ENCODE data around the gene TAOK3. TPM values are rescaled to one million over a fixed set of nuclear protein-coding genes. Genes with fewer than 3 reads are reported as not detected.

Gene TAOK3
- total RNA-seq, 1 donor from 2014 or later, result 15.7 TPM

DNA sequence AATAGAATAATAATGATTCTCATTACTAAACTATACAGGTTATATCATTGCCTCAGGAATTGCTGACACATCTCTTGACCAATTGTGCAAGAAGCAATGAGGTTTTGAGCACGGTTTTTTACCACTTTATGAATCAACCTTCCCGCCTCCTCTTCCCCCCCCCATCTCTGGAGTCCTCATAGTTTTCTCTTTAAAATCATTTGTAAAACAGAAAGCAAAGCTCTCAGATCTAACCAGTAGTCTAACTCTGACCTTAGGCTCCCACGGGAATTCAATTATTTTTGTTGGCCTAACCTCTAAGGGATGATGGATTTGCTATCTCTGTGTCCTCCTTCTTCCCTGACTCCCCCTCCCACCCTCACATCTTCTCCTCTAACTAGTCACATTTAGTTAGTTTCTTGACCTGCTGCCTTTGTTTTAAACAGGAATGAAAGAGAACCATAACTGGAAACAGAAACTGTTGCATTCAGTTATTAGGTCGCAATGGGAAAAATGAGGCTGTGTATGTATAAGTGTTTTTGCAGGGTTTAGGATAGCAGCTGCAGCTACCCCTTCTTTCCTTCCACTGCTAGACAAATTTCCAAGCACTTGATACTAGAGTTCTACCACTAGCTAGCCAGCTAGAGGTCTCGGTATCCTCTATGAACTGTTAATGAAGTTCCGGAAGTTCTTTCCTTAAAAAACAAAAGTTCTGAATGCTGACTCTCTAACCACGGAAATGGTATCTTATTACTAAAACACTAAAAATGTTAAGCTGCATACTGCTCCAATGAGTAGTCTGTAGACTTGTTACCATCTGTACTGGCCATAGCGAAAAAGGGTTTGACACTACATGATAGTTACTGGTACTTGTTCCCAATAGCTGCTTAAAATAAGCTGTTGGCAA lies 65.4 kb downstream of the TAOK3 start:
- peak overlapping the region; percentile 96 for H3K27ac ChIP-seq (ENCODE audit: low read depth, low read length)
- peak overlapping the region; percentile 23 for H2AFZ ChIP-seq (ENCODE audit: low read depth, low read length)
- H3K9me3 ChIP-seq (ENCODE audit: insufficient read depth, low read depth, low read length), result no peaks in the 10 kb centered on the region
- Mint-ChIP-seq H3K36me3 (ENCODE audit: low read depth, unreplicated experiment) (no peaks in the 10 kb centered on the region), H3K4me1 (ENCODE audit: low read depth, unreplicated experiment) (peaks cover 6% of the 10 kb centered on the region), H3K9me3 (ENCODE audit: unreplicated experiment) (no peaks in the 10 kb centered on the region), H3K27me3 (ENCODE audit: low read depth, unreplicated experiment) (no peaks in the 10 kb centered on the region), H3K27ac (ENCODE audit: unreplicated experiment) (peak overlapping the region; percentile 97), H3K4me3 (ENCODE audit: unreplicated experiment) (peak overlapping the region; percentile 58)
- TF ChIP-seq, protein P1, sequence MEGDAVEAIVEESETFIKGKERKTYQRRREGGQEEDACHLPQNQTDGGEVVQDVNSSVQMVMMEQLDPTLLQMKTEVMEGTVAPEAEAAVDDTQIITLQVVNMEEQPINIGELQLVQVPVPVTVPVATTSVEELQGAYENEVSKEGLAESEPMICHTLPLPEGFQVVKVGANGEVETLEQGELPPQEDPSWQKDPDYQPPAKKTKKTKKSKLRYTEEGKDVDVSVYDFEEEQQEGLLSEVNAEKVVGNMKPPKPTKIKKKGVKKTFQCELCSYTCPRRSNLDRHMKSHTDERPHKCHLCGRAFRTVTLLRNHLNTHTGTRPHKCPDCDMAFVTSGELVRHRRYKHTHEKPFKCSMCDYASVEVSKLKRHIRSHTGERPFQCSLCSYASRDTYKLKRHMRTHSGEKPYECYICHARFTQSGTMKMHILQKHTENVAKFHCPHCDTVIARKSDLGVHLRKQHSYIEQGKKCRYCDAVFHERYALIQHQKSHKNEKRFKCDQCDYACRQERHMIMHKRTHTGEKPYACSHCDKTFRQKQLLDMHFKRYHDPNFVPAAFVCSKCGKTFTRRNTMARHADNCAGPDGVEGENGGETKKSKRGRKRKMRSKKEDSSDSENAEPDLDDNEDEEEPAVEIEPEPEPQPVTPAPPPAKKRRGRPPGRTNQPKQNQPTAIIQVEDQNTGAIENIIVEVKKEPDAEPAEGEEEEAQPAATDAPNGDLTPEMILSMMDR (IDR thresholded peaks at IDR 0.05; ENCODE audit: insufficient read depth, low read depth, low read length), result no peak
- TF ChIP-seq EZH2 (IDR thresholded peaks at IDR 0.05; ENCODE audit: insufficient read depth, low read length), result no peak
- H3K79me2 ChIP-seq (ENCODE audit: insufficient read depth, low read length), result no peaks in the 10 kb centered on the region
- peak overlapping the region; percentile 93 for H3K4me2 ChIP-seq (ENCODE audit: low read length)
- no peaks in the 10 kb centered on the region for H4K20me1 ChIP-seq (ENCODE audit: insufficient read depth, low read length)
- H3K27me3 ChIP-seq (ENCODE audit: insufficient read depth, low read length), result no peaks in the 10 kb centered on the region
- DNase-seq (ENCODE audit: low read depth), result peak; percentile 97
- FAIRE-seq, result peak; percentile 95
- H3K4me1 ChIP-seq (ENCODE audit: insufficient read depth, low read length), result peaks cover 23% of the 10 kb centered on the region
- peak overlapping the region; percentile 51 for H3K4me3 ChIP-seq (ENCODE audit: insufficient read depth, low read depth, low read length)
- peak overlapping the region; percentile 86 for H3K9ac ChIP-seq (ENCODE audit: low read length)
- no peaks in the 10 kb centered on the region for H3K36me3 ChIP-seq (ENCODE audit: insufficient read depth, low read length)

GRCh38 chr12:118304093-118304492 lies 68.6 kb downstream of the TAOK3 start:
- H3K4me1 ChIP-seq (ENCODE audit: insufficient read depth, low read length), result peaks cover 23% of the 10 kb centered on the region
- H3K36me3 ChIP-seq (ENCODE audit: insufficient read depth, low read length), result no peaks in the 10 kb centered on the region
- H3K27me3 ChIP-seq (ENCODE audit: insufficient read depth, low read length), result no peaks in the 10 kb centered on the region
- no peak for TF ChIP-seq EZH2 (IDR thresholded peaks at IDR 0.05; ENCODE audit: insufficient read depth, low read length)
- TF ChIP-seq, protein P1 (IDR thresholded peaks at IDR 0.05; ENCODE audit: insufficient read depth, low read depth, low read length), result no peak
- no peak overlapping the region for H3K4me2 ChIP-seq (ENCODE audit: low read length)
- H3K27ac ChIP-seq (ENCODE audit: low read depth, low read length), result no peak overlapping the region
- no peaks in the 10 kb centered on the region for H3K79me2 ChIP-seq (ENCODE audit: insufficient read depth, low read length)
- no peaks in the 10 kb centered on the region for H4K20me1 ChIP-seq (ENCODE audit: insufficient read depth, low read length)
- H3K27ac Mint-ChIP-seq (ENCODE audit: unreplicated experiment), result no peak overlapping the region
- H3K9me3 ChIP-seq (ENCODE audit: insufficient read depth, low read depth, low read length), result no peaks in the 10 kb centered on the region
- FAIRE-seq (no peak), DNase-seq (ENCODE audit: low read depth) (no peak)
- no peak overlapping the region for H2AFZ ChIP-seq (ENCODE audit: low read depth, low read length)
- H3K27me3 Mint-ChIP-seq (ENCODE audit: low read depth, unreplicated experiment), result no peaks in the 10 kb centered on the region
- no peak overlapping the region for H3K4me3 Mint-ChIP-seq (ENCODE audit: unreplicated experiment)
- H3K36me3 Mint-ChIP-seq (ENCODE audit: low read depth, unreplicated experiment), result no peaks in the 10 kb centered on the region
- H3K9ac ChIP-seq (ENCODE audit: low read length), result no peak overlapping the region
- H3K4me1 Mint-ChIP-seq (ENCODE audit: low read depth, unreplicated experiment), result peaks cover 8% of the 10 kb centered on the region
- no peaks in the 10 kb centered on the region for H3K9me3 Mint-ChIP-seq (ENCODE audit: unreplicated experiment)
- H3K4me3 ChIP-seq (ENCODE audit: insufficient read depth, low read depth, low read length), result no peak overlapping the region

- Mint-ChIP-seq H3K4me3 (ENCODE audit: unreplicated experiment) (no peak overlapping the region), H3K27me3 (ENCODE audit: low read depth, unreplicated experiment) (no peaks in the 10 kb centered on the region), H3K4me1 (ENCODE audit: low read depth, unreplicated experiment) (peaks cover 4% of the 10 kb centered on the region), H3K27ac (ENCODE audit: unreplicated experiment) (no peak overlapping the region), H3K36me3 (ENCODE audit: low read depth, unreplicated experiment) (no peaks in the 10 kb centered on the region), H3K9me3 (ENCODE audit: unreplicated experiment) (no peaks in the 10 kb centered on the region)
- H3K79me2 ChIP-seq (ENCODE audit: insufficient read depth, low read length), result no peaks in the 10 kb centered on the region
- H3K9me3 ChIP-seq (ENCODE audit: insufficient read depth, low read depth, low read length), result no peaks in the 10 kb centered on the region
- H4K20me1 ChIP-seq (ENCODE audit: insufficient read depth, low read length), result no peaks in the 10 kb centered on the region
- no peak overlapping the region for H3K4me2 ChIP-seq (ENCODE audit: low read length)
- FAIRE-seq, result no peak
- TF ChIP-seq EZH2 (IDR thresholded peaks at IDR 0.05; ENCODE audit: insufficient read depth, low read length), result no peak
- TF ChIP-seq, protein P1 (IDR thresholded peaks at IDR 0.05; ENCODE audit: insufficient read depth, low read depth, low read length), result no peak
- peak; percentile 34 for DNase-seq (ENCODE audit: low read depth)
- H2AFZ ChIP-seq (ENCODE audit: low read depth, low read length), result no peak overlapping the region
- no peak overlapping the region for H3K9ac ChIP-seq (ENCODE audit: low read length)
- H3K27me3 ChIP-seq (ENCODE audit: insufficient read depth, low read length), result no peaks in the 10 kb centered on the region
- peaks cover 9% of the 10 kb centered on the region for H3K4me1 ChIP-seq (ENCODE audit: insufficient read depth, low read length)
- H3K4me3 ChIP-seq (ENCODE audit: insufficient read depth, low read depth, low read length), result no peak overlapping the region
- no peak overlapping the region for H3K27ac ChIP-seq (ENCODE audit: low read depth, low read length)
- no peaks in the 10 kb centered on the region for H3K36me3 ChIP-seq (ENCODE audit: insufficient read depth, low read length)
These were observed 70.7 kb downstream of the TAOK3 start for GRCh38 chr12:118302053-118302452.

Data from astrocyte (in vitro differentiated cells and primary cell).